ENCODE data around the gene ZNF444. TPM values are rescaled to one million over a fixed set of nuclear protein-coding genes. Genes with fewer than 3 reads are reported as not detected.
A peak's percentile ranks its signal among the peaks of the same experiment; 100 is the strongest.
"Not testable (repeated sequence)": the region's sequence is repeated elsewhere in the genome, so short reads cannot be mapped to it uniquely, and the experiment has no call there.

The ZNF444 gene
- total and polyA plus RNA-seq, 8 donors = 35.4 to 52.3 (median 42.6) TPM

- Histone ChIP-seq H3K27ac (no peak overlapping the region), H3K27me3 (peaks cover 0 to 16% of the 10 kb centered on the region in 2 donors), H3K4me1 (peaks cover 0 to 6% of the 10 kb centered on the region in 2 donors), H3K9me3 (no peaks in the 10 kb centered on the region), H3K4me3 (no peak overlapping the region), H3K36me3 (no peaks in the 10 kb centered on the region)
- peak; percentile 89 for ATAC-seq
- TF ChIP-seq CTCF (IDR thresholded peaks at IDR 0.05) = no peak
- peak in 3 of 4 donors; percentile 13 to 82 (median 82) for DNase-seq
- intact Hi-C loops (cut with DNase I) = loop anchor here in 1 of 2 donors (5.0 to 10.0 kb wide), 2 partner anchors 65 to 93 kb away; no protein-coding TSS in a partner anchor
Observed at GRCh38 chr19:56170261-56170660, 29.2 kb downstream of the ZNF444 start.

GRCh38 chr19:56174086-56174485 is 33.0 kb downstream of the ZNF444 start:
- TF ChIP-seq CTCF (IDR thresholded peaks at IDR 0.05) = no peak
- intact Hi-C loops (cut with DNase I) = loop anchor here in 1 of 2 donors (5.0 to 10.0 kb wide), 2 partner anchors 69 to 97 kb away; no protein-coding TSS in a partner anchor
- H3K27me3 ChIP-seq = peaks cover 6 to 37% of the 10 kb centered on the region in 2 donors

GRCh38 chr19:56174550-56174949 is 33.5 kb downstream of the ZNF444 start:
- Histone ChIP-seq H3K4me3 (no peak overlapping the region), H3K27ac (no peak overlapping the region), H3K27me3 (peaks cover 6 to 37% of the 10 kb centered on the region in 2 donors), H3K9me3 (no peaks in the 10 kb centered on the region), H3K36me3 (no peaks in the 10 kb centered on the region), H3K4me1 (peaks cover 0 to 6% of the 10 kb centered on the region in 2 donors)
- no peak for ATAC-seq
- no peak for DNase-seq
- intact Hi-C loops (cut with DNase I) = loop anchor here in 1 of 2 donors (5.0 to 10.0 kb wide), 2 partner anchors 70 to 97 kb away; no protein-coding TSS in a partner anchor
- TF ChIP-seq CTCF (IDR thresholded peaks at IDR 0.05) = no peak

More at GRCh38 chr19:56174086-56174485, 33.0 kb downstream of the ZNF444 start:
- no peak for DNase-seq
- Histone ChIP-seq H3K4me3 (no peak overlapping the region), H3K27ac (no peak overlapping the region), H3K9me3 (no peaks in the 10 kb centered on the region), H3K4me1 (peaks cover 0 to 6% of the 10 kb centered on the region in 2 donors), H3K36me3 (no peaks in the 10 kb centered on the region)
- ATAC-seq = no peak

GRCh38 chr19:56175861-56176307 is 34.8 kb downstream of the ZNF444 start, which contains the start of gene GALP:
Gene GALP (plus strand): TSS chr19:56176008. CDS start chr19:56177109, 1,101 bp downstream.
- intact Hi-C loops (cut with DNase I) = loop anchor here in 1 of 2 donors (10.0 kb wide), 1 partner anchor 71 kb away; no protein-coding TSS in a partner anchor
- H3K36me3 ChIP-seq, H3K4me3 ChIP-seq, H3K9me3 ChIP-seq, ATAC-seq, H3K4me1 ChIP-seq, DNase-seq, H3K27ac ChIP-seq: not testable (repeated sequence)
- H3K27me3 ChIP-seq = peaks cover 6 to 37% of the 10 kb centered on the region in 2 donors

GRCh38 chr19:56176310-56176709 is 35.2 kb downstream of the ZNF444 start:
- not testable (repeated sequence) for H3K4me1 ChIP-seq, H3K27ac ChIP-seq, H3K4me3 ChIP-seq, ATAC-seq, DNase-seq, H3K36me3 ChIP-seq, H3K9me3 ChIP-seq
- peaks cover 6 to 37% of the 10 kb centered on the region in 2 donors for H3K27me3 ChIP-seq
- intact Hi-C loops (cut with DNase I) = loop anchor here in 1 of 2 donors (10.0 kb wide), 1 partner anchor 72 kb away; no protein-coding TSS in a partner anchor

GRCh38 chr19:56176881-56177280 is 35.8 kb downstream of the ZNF444 start:
- Histone ChIP-seq H3K9me3 (no peaks in the 10 kb centered on the region), H3K27ac (no peak overlapping the region), H3K4me1 (peaks cover 0 to 3% of the 10 kb centered on the region in 2 donors), H3K36me3 (no peaks in the 10 kb centered on the region), H3K27me3 (peaks cover 6 to 39% of the 10 kb centered on the region in 2 donors), H3K4me3 (no peak overlapping the region)
- ATAC-seq (no peak), DNase-seq (no peak)
- TF ChIP-seq CTCF (IDR thresholded peaks at IDR 0.05) = no peak
- intact Hi-C loops (cut with DNase I) = loop anchor here in 1 of 2 donors (10.0 kb wide), 1 partner anchor 72 kb away; no protein-coding TSS in a partner anchor
